ENCODE results near the gene NUTM2G. TPM values are rescaled to one million over a fixed set of nuclear protein-coding genes. Genes with fewer than 3 reads are reported as not detected.
"Not testable (repeated sequence)": the region's sequence is repeated elsewhere in the genome, so short reads cannot be mapped to it uniquely, and the experiment has no call there.

NUTM2G gene
- 0.24 TPM for polyA plus RNA-seq (2013, experiment 1 of 2; ENCODE audit: insufficient read length)
- polyA plus RNA-seq (2013, experiment 2 of 2; ENCODE audit: insufficient read length), result 0.14 TPM

- DNase-seq, result not testable (repeated sequence)
Observed at GRCh38 chr9:96928543-96928942, at the start of gene NUTM2G. TSS of gene NUTM2G (plus strand) at chr9:96928843. CDS start at chr9:96929025, 182 bp downstream.

DNA sequence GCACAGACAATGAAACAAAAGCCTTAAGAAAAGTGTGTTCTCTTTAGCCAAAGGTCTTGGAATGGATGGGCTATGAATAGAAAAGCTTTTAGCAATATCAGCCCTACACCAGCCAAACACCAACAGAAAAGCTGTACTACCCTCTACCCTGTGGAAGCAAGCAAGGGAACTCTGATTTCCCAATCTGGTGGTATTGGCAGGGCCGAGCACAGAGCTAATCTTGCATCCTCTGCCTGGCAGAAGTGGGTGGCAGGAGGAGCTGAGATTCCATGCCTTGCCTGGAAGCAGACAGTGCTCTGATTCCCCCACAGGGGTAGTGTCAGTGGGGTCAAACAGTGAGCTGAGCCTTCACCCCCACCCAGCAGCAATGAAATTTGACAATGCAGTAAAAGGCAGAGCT, 44.7 kb upstream of the NUTM2G start:
- DNase-seq, result no peak

GRCh38 chr9:96884443-96884842, 44.2 kb upstream of the NUTM2G start:
- DNase-seq, result peak; percentile 60

DNA sequence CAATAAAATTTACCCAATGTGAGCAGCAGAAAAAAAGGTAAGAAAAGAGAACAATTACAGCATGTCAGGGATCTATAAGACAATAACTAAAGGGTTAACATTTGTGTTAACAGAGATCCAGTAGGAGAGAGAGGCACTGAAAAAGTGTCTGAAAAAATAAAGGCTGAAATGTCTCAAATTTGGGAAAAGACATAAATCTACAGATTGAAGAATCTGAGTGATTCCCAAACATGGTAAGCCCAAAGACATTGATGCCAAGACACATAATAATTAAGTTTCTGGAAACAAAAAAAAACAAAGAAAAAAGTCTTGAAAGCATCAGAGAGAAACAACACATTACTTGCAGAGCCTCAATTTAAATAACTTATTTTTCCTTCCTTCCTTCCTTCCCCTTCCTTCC, 43.2 kb upstream of the NUTM2G start:
- no peak for DNase-seq

- no peak for DNase-seq
Observed at GRCh38 chr9:96888591-96888990, 40.1 kb upstream of the NUTM2G start.

DNA sequence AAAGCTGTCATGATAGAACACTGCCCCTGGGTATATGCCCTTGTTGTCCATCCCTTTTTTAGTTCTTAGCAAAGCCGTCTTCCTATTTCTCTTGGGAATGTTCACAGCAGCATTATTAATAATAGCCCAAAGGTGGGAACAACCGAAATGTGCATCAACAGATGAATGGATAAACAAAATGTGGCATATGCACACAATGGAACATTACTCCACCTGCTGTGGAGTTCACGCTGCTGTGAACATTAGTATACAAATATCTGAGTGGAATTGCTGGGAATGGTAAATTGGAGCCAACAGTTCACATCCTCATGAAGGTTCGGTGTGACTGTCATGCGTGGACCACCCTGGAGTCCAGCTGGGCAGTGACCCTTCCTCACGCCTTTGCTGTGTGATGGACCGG, 36.5 kb upstream of the NUTM2G start:
- DNase-seq, result no peak

GRCh38 chr9:96900010-96900409, 28.6 kb upstream of the NUTM2G start:
- not testable (repeated sequence) for DNase-seq

DNA sequence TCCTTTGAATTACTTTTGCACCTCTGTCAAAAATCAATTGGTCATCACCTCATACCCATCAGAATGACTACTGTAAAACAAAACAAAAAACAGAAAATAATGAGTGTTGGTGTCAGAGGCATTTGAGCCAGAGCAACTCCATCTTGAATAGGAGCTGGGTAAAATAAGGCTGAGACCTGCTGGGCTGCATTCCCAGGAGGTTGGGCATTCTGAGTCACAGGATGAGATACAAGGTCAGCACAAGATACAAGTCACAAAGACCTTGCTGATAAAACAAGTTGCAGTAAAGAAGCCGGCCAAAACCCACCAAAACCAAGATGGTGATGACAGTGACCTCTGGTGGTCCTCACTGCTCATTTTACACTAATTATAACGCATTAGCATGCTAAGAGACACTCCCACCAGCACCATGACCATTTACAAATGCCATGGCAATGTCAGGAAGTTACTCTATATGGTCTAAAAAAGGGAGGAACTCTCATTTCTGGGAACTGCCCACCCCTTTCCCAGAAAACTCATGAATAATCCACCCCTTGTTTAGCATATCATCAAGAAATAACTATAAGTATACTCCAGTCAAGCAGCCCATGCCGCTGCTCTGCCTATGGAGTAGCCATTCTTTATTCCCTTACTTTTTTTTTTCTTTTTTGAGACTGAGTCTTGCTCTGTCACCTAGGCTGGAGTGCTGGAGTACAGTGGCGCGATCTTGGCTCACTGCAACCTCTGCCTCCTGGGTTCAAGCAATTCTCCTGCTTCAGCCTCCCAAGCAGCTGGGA, 23.5 kb upstream of the NUTM2G start:
- DNase-seq, result not testable (repeated sequence)

GRCh38 chr9:96908479-96908878, 20.2 kb upstream of the NUTM2G start:
- not testable (repeated sequence) for DNase-seq

- not testable (repeated sequence) for DNase-seq
Observed at GRCh38 chr9:96915539-96915938, 13.1 kb upstream of the NUTM2G start.

DNA sequence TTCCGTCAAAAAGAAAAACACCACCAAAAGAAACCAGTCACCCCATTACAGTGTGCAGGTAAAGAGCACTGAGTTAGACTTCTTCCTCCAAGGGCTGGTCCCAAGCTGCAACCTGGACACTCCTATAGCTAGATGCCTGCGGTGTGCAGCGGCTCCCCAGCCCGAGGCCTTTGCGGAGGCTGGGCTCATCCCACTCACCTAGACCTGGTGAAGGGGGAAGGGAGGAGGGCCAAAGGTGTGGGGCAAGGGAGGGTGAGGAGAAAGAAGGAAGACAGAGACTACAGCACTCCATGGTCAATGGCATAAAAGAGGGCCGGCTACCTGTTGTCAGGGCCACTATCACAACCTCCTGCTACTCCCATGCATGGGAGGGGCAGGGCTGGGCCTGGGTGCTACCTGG, 12.1 kb upstream of the NUTM2G start:
- DNase-seq, result not testable (repeated sequence)

DNA sequence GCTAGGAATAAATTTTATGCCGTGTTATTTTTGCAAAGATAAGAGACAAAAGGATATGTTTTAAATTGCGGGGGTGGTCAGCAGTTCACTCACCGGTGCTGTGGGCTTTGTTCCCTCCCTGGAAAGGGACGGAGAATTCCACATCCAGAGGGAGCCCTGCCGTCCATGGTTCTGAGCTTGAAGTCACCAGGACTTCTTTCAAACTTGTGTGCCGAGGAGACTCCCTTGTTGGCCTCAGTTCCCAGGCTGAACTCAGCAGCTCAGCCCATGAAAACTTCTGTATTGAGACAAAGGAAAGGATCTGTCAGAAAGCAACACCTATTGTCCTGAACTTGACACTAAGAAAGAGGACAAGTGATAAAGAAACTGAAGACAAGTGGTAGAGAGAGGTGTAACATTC, 10.1 kb upstream of the NUTM2G start:
- DNase-seq, result not testable (repeated sequence)

- DNase-seq, result not testable (repeated sequence)
Observed at GRCh38 chr9:96920803-96921202, 7.8 kb upstream of the NUTM2G start.

DNA sequence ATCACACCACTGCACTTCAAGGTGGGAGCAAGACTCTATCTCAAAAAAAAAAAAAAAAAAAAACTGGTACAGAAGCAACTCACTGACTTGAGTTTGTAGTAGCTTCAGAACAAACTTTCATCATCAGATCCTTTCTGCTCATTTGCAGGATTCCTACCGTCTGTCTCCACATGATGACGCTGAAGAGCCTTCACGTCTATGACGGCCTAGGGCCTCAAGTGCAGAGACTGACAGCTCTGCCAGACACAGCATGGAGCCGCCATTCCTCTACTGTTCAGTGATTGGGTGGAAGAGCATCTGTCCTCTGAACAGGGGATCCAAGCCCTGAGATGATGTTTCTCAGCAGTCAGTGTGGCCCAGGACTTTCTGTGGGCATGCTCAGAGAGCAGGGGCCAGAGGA, 3.1 kb upstream of the NUTM2G start:
- DNase-seq, result not testable (repeated sequence)

DNA sequence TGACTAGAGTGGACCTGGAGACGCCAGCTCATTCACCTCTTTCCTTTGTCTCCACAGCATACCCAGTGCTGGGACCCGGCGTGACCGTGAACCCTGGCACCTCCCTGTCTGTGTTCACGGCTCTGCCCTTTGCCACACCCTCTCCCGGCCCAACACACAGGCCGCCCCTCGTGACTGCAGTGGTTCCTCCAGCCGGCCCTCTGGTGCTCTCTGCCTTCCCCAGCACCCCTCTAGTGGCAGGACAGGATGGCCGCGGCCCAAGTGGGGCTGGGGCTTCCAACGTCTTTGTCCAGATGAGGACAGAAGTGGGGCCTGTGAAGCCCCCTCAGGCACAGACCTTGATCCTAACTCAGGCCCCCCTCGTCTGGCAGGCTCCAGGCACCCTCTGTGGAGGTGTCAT, 3.0 kb downstream of the NUTM2G start:
- not testable (repeated sequence) for DNase-seq

DNA sequence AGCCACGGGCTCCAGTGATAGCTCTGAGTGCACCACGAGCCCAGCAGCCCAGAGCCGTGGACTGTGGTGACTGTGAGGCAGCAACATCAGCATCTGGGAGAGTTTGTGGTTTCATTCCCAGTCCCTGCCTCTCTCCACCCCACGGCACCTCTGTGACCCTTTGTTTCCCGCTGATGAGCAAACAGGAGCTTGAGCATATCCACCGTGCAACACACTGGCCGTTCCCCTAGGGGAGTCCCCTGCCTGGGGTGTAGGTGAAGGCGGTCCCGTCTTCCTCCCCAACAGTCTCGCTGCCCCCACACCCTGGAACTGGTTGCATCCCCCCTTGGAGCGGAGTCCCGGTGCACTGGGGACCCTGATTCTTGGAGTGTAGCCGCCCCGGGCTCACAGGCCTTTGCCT, 5.5 kb downstream of the NUTM2G start:
- DNase-seq, result not testable (repeated sequence)

GRCh38 chr9:96934706-96935105, 6.1 kb downstream of the NUTM2G start:
- DNase-seq, result not testable (repeated sequence)

- not testable (repeated sequence) for DNase-seq
Observed at GRCh38 chr9:96935401-96935800, 6.8 kb downstream of the NUTM2G start.

DNA sequence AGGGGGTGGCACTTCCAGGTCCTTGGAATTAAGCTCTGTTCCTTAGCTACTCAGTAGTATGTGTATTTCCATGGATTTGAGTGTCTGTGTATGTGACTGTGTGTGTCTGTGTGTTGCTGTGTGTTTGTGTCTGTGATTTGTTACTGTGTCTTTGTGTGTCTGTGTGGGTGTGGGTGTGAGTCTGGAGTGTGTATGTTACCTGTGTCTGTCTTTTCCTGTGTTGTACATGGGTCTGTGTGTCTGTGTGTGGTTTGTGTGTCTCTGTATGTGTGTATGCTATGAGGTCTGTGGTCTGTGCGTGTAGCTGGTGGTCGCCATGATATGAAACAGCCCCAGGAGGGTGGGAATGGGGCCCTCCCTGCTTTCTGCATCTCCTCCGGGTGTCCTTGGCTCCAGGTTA, 8.8 kb downstream of the NUTM2G start:
- not testable (repeated sequence) for DNase-seq

- DNase-seq, result not testable (repeated sequence)
Observed at GRCh38 chr9:96938957-96939665, 10.5 kb downstream of the NUTM2G start.

- DNase-seq, result not testable (repeated sequence)
Observed at GRCh38 chr9:96940982-96941381, 12.3 kb downstream of the NUTM2G start.

DNA sequence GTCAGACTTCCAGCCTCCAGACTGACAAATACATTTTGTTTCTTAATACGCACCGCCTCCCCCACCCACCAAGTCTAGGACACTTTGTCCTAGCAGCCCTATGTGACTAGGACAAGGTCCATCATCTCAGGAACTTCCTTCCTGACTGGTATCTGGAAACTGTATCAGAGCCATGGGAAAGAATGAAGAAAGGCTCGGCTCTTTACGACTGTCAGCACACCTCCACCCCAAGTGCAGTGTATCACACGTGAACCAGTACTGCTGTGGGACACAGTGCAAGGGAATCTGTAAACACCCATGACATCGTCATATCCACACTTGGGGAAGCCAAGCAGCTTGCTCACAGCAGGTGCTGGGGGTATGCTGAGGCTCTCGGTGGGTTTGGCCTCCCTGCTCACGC, 13.0 kb downstream of the NUTM2G start:
- DNase-seq, result not testable (repeated sequence)

- not testable (repeated sequence) for DNase-seq
Observed at GRCh38 chr9:96942181-96942580, 13.5 kb downstream of the NUTM2G start.

GRCh38 chr9:96949346-96949745, 20.7 kb downstream of the NUTM2G start:
- not testable (repeated sequence) for DNase-seq
